Myocyte (in vitro differentiated cells): Measurements from ENCODE around the gene CCDC60. TPM values are rescaled to one million over a fixed set of nuclear protein-coding genes. Genes with fewer than 3 reads are reported as not detected.

Experiments used
- DNase-seq: peaks from one replicate; pipeline ENCODE4 v3.0.0-alpha.2; 2012; ENCODE audit warnings: low read depth
- total RNA-seq: library from RNA; depleted of rRNA; stranded (reverse); fragments of >200 nt; gene quantifications from 2 replicates; pipeline ENCODE4 v1.2.3, GENCODE V29; 2014

The CCDC60 gene
- total RNA-seq, 1 donor from 2014 or later: not detected

DNA sequence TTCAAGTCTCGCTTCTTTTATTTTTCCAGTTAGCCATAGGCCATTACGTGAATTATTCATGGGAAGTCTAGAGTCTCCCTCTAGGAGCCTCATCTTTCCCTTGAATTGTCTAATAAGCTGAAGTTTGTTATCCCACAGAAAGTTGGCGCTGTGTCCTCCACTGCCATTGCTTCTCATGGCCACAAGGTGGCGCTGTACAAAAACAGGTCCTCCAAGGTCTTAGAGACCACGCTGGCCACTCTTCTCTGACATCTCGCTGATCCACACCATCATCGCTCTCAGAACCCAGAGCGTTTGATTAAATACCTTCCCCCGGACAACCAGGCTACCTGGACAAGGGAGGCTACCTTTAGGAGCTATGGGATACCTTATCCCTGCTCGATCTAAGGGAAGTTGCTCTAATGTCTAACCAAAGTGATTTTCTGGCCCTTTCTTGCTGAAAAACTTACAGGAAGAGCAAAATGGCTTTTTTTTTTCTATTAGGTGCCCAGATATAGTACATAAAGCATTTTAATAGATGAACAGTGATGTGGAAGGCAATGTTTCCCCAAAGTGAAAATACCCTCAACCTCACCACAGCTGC, 110.0 kb downstream of the CCDC60 start:
- peak; percentile 69 for DNase-seq

DNA sequence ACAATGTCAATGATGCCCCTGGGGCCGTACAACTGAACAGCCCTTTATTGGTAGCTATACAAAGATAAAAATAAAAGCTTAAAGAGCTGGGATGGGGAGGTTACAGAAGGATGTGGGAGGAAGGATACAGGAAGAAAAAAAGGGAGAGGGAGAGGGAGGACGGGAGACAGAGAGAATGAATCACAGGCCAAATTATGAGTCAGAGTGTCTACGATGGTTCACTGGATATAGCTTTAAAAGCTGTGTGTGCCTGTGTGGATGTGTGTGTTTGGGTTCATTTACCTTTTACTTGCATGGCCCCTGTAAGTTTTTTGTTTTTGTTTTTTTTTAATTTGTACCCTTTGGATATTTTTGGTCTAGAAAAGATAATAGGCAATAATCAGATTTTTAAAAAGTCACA, 111.9 kb downstream of the CCDC60 start:
- peak; percentile 28 for DNase-seq

DNA sequence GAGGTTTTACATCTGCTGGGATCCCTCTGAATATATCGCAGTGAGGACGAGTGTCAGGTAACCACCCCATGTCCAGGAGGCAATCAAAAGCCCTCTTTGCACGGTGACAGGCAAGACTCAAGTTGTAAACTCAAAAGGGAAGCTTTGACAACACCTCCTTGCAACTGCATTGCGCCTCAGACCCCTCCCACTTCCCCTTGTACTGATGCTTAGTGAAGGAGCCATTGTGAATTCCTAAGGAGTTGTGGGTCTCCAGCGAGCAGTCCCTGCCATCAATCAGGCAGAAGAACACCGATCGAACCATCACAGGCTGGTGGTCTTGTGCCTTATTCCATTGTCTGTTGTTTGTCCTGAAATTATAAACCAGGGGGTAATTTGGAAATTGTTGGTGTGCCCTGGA, 112.6 kb downstream of the CCDC60 start:
- DNase-seq: no peak

DNA sequence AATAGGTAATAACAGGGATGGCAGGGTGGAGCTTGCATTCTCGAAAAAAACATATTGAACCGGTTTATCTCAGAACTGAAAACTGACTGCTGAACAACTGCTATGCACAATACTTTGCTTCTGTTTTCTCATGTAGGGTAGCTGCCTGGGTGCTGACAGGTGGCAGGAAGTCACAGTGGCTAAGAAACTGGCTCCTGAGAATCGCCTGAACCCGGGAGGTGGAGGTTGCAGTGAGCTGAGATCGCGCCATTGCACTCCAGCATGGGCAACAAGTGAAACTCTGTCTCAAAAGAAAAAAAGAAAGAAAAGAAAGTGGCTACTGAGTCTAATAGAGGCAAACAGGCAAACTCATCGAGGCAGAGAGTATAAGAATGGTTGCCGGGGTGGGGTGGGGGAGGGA, 113.1 kb downstream of the CCDC60 start:
- DNase-seq: no peak

DNA sequence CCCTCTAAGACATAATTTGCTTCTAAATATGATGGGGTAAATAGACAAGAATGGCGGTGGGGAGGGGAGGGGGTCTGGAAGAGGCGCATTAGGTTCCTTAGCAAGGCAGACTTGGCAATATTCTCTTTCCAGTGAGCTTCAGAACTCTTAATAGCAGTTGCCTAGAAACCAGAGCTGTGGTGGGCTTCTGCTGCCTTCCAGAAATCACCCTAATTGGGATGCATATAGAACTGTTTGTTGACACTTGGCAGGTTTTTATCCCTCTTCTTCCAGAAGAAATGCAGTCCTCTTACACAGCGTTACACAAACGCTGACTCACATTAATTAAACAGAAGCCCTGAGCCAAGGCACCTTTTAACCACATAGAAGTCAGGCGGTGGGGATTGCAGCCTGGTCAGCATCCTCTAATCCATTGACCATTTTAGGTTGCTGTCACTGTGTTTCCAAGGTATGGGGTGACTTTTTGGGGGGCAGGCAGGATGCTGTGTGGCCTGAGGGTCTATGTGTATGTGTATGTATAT, 114.1 kb downstream of the CCDC60 start:
- no peak for DNase-seq

DNA sequence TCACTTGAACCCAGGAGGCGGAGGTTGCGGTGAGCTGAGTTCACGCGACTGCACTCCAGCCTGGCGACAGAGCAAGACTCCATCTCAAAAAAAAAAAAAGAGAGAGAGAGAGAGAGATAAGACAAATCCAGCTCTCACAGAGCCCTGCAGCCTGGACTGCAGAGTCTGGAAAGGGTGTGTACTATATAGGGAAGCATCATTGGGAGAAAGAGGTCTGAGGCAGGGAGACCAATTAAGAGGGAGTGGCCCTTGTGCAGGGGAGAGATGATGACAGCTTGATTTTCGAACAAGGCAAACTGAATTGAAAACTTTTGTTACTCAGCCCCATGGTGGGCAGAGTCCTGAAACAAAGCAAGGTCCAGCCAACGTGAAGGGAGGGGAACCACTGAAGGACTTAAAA, 116.2 kb downstream of the CCDC60 start:
- DNase-seq: no peak

DNA sequence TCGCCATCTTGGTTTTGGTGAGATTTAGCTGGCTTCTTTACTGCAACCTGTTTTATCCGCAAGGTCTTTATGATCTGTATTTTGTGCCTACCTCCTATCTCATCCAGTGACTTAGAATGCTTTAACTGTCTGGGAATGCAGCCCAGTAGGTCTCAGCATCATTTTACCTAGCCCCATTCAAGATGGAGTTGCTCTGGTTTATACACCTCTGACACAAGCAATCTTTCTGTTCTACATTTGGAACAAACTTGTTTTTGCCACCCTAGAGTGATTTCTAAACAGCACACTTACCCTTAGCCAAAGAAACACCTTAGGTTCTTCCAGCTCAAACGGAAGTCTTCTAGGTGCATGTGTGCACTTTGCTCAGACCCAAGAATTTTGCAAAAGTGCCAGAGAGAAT, 122.3 kb downstream of the CCDC60 start:
- DNase-seq: no peak

DNA sequence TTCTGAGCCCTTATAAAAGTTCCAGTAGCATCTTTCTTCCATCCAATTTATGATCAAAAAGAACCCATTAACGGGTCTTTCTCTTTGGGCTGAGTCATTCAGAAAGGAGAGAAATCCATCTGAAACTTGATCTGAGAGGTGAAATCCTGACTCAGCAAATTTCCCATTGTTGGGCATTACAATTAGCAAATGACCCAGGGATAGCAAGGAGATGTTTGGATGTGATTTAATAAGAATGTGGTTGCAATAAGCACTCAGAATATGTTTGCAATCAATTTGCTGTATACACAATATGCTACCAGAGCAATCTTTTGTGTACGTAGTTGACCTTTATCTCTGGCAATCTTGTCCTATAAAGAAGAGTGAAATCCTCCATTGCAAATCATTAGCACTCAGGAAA, 122.7 kb downstream of the CCDC60 start:
- no peak for DNase-seq

DNA sequence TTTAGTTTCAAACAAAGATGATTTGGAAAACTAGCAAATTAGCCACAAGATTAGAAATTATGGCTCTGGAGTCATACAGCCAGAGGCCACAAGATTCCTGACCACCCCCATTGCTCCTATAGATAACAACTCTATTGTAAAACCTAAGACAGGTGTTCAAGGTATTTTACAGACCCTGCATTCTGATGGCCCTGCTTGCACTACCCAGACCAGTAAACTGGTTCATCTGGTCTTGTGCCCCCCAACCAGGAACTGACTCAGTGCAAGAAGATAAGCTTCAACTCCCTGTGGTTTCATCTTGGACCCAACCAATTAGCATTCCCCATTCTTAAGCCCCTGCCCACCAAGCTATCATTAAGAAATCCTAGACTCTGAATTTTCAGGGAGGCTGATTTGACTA, 125.0 kb downstream of the CCDC60 start:
- no peak for DNase-seq

DNA sequence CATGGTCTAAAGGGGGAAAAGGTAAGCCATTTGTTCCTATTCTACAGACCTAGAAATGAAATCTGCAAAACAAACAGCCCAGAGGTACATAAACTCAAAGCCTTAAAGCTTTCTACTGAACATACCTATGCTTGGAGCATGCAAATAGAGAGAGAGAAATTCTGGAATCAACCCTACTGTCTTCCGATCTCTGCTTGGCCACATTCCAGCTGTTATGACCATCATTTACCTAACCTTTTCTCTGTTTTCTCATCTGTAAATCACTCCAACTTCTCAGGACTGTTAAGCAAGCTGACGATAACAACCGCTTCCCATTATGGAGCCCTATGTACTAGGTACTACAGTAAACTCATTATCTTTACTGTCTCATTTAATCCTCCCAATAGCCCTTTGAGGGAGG, 126.3 kb downstream of the CCDC60 start:
- DNase-seq: no peak

DNA sequence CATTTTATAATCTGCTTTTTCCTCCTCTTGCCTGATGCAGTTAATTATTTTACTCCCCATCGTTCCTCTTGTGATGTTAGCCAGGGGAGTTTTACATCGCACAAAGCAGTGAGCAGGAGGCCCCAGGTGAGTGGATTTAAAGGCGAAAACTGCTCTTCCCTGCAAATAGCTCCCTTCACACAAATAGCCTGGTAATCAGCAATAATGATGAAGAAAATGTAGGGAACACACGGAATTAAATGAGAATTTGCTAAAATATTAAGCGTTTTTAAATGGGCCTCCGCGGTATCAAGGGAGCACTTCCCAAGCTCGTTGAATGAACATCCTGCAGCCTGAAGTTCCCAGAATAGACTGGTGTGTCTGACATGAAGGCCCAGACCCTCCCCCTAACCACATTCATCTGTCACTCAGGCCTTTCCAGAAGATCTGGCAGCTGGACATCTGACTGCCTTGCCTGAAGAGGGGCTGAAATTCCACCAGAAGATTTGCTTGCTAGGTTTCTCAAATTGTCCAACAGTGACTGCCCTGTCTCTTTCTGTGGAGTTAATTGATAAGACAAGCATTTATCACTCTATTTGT, 127.2 kb downstream of the CCDC60 start:
- DNase-seq: peak; percentile 45

DNA sequence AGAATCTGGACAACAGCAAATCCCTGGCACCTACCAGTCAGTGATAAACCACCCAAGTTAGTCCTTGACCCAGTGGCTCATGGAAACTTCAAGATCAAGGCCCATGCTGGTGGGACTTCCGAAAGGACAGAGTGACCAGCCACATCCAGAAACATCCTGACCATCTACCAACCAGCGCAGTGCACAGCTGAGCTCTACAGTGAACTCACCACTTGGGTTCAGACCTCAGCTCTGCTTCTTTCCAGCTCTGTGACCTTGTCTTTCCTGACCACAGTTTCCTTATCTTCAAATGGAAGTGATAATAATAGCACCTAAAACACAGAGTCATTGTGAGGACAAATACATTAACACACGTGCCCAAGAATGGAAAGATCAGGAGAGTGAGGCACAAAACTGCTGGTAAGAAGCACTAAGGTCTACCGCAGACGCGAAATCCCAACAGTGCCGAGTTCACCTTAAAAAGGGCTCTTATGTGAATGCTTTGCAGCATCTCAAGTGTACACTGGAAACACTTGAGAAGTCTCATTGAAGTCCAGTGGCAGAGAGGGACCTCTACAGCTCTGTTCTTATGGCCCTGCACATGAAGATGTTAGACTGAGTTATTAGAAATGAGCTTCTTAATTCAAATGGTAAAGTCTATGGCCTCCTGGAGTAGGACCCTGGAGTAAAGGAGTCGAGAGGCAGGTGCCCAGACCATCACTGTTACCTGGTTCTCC, 128.8 kb downstream of the CCDC60 start:
- no peak for DNase-seq

DNA sequence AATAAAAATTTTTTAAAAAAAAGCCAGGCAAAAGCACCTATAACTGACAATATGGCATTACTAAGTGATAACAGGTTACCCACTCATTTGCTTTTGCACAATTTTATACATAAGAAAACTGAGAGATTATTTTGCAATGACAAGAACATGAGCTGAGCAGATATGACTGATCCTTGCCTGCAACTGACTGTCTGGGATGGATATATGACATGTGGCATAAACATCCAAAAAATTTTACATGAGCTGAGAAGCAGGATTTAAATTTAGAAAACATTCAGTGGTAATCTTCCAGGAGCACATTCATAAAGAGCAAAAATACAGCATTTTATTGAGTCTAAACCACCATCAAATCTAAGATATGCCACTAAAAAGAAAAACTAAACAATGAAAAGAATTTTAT, 133.8 kb downstream of the CCDC60 start:
- no peak for DNase-seq

DNA sequence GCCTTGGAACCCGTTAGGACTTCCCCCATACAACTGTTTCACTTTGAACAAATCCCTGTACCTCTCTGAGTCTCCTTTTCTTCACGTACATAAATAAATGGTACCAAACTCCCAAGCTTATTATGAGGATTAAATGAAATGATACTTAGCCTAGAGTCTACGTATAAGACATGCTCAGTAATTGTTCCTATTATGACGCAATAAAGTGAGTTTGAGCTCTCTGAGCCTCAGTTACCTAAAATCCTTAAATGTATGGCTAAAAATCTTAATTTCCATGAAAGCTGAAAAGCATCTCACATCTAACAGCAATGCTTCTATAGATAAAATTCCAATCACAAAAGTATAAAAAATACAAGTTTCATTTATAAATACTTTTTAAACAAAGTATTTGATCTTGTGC, 141.1 kb downstream of the CCDC60 start:
- no peak for DNase-seq

DNA sequence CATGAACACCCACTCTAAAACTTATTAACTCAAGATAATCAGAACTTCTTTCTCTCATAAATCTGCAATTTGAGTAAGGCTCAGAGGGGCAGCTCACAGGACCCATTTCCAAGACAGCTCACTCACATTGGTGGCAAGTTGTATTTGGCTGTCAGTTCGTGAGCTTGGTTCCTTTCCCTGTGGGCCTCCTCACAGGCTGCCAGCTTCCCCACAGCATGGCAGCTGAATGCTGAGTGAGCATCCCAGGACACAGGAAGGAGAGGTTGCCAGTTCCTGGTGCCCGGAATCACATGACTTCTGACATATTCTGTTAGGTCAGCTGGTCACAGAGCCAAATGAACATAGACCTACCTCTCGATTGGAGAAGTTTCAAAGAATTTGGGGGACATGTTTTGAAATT, 142.4 kb downstream of the CCDC60 start:
- DNase-seq: no peak

DNA sequence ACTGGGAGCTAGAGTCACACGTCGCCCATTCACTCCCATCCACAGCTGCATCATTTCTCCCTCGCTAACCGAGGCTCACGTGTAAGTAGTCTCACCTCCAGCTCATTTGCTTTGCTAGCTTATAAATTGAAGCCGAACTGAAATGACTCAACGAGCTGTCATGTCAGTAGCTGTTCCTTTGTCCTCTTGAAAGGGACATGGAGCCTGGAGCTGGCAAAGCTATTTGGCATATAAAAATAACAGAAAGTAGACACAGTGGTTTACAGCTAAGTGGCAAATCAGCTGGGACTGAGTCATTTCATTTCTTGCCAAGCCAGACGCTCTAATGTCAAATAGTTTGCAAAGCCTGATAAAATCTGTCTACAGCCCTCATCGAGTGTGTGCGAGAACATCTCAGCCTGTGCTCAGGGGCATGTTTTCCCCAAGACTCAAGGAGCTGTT, 144.6 kb downstream of the CCDC60 start:
- DNase-seq: peak; percentile 39

DNA sequence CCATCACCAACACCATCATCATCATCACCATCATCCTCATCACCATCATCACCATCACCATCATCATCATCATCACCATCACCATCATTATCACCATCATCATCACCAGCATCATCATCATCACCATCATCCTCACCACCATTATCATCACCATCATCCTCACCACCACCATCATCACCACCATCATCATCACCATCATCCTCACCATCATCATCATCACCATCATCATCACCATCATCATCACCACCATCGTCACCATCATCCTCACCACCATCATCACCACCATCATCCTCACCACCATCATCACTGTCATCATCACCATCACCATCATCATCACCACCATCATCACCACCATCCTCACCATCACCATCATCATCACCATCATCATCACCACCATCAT, 146.0 kb downstream of the CCDC60 start:
- no peak for DNase-seq

DNA sequence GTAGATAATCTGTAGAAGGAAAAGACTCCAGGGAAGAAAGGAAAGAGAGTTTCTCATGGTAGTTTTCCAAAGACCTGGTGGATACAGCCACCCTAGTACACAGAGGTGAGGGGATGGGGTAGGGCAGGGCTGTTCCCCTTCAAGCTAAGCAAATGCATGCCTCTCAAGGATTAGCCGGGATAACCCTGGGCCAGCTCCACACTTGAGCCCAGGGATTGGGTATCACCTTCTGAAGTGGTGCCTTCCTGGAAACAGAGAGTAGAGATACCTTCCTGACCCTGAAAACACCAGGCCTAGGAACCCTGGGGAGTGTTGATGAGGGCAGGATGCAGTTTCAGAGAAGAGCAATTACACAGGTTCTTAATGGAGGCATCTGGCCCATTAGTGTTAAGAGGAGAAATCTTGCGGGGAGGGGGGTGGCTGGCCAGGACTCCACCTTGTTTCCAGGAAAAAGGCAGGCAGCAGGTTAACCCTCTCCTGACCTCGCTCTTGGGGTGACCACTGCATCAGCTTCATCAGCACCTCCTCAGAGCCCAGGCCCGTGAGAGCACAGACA, 152.1 kb downstream of the CCDC60 start:
- DNase-seq: no peak

DNA sequence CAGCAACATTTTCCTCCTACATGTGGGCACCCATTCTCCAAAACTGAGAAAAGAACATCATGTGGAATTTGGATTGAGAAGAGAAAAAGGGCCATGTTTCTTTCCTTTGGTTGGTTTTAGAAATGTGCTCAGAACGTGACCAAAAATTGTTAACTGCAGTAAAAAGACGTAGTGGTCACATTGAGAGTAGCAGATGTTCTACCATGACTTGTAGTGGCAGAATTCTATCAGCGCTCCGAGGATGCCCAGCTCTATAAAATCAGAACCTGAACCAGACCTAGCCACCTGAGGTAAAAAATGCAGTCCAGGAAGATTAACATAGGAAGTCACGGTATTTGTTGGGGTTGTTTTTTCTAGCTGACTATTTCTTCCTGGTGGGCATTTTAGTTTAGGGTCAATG, 157.3 kb downstream of the CCDC60 start:
- DNase-seq: no peak

DNA sequence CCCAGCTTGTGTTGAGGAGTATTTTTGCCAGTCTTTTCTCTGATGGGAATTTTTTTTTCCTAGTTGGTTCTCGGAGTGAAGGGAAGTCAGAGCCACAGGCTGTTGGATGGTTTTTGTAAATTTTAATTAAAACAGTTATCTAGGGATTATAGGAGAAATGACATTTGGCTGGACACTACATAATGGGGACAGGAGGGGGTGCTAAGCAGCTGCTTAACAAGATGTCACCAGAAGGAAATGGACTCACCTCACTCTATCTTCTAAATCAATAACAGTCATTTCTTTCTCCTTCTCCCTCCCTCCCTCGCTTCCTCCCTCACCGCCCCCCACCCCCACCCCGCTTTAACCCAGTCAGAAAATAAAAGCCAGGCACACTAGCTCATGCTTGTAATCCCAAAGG, 165.7 kb downstream of the CCDC60 start:
- no peak for DNase-seq

DNA sequence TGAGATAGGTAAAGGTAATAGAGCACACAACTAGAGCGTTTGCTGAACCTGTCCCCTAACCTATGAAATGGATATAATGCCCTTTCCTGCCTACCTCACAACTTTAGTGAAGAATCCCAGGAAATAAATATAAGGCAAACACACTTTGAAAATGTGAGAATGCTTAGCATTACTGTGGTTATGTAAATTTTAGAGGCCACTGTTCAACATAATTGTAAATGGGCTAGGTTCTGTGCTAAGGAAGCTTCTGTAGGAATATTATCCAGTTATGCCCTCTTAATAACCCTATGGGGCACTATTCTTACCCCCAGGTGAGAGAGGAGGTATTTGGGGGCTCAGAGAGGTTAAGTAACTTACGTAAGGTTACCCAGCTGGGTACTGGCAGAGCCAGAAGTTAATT, 166.5 kb downstream of the CCDC60 start:
- no peak for DNase-seq

DNA sequence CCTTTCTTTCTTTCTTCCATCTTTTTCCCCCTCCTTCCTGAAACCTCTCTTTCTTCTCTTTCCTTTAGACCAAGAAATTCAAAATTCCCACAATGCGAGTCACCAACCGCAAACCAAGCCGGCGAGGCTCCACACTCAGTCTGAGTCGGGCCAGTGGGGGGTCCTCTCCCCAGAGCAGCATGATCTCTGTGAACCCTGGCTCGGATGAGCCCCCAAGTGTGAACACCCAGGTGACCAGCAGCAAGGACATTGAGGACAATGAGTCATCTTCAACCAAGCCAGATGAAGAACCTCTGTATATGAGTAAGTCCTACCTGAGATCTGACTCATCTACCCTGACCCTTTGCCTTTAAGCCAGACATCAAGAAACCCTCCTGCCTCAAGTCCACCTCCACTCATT, 170.5 kb downstream of the CCDC60 start:
- peak; percentile 9 for DNase-seq
